ENCODE results near the gene CPOX.

- no peak for TF ChIP-seq GATA2 (IDR thresholded peaks at IDR 0.05; ENCODE audit: low read depth, low read length)
- no peak for TF ChIP-seq GATA3 (IDR thresholded peaks at IDR 0.05; ENCODE audit: low read depth, low read length)
Measured at GRCh38 chr3:98555025-98555379, 38.4 kb downstream of the CPOX start.

All from SH-SY5Y (cell line).